Measurements from ENCODE around the gene ATP8A1.
A peak's percentile ranks its signal among the peaks of the same experiment; 100 is the strongest.

DNA sequence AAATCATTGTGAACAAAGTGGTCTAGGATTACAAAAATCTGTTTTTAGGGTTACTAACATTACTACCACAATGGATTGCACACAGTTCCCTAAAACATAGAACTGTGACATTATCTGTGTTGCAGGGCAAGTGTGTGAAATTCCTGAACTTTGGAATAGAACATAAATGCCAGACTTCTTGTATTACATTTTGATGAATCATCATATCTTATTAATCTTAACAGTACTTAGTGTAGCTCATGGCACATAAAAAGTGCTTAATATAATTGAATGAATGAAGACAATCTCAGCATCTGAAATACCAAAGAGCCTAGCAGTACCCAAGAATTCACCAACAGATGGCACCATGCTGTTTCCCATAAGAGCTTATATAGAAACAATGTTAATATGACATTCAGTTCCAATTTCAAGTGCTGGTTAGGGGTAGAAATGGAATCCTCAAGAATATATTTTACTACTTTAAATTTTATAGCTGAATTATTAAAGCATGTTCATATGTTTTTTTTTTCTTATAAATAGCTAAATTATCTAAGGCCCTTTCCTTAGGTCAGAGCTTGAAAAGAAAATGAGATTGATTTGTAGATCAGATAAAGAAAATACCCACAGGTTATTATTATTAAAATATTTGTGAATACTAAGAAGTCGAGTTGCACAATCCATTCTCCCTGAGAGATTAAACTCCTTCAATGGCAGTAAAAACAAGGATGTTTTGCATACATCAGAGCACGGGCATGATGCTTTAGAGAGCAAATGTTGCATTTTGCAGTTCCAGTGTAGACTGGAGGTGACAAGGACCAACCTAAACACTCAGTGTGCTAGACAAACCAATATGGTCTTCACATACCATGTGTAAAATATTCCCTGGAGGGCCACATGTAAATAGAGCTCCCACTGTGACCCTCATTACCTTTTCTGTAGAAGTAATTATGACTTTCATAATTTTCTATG lies 285.3 kb downstream of the ATP8A1 start:
- TF ChIP-seq CTCF (IDR thresholded peaks at IDR 0.05) = peak; percentile 51 to 65 (median 58)
- no peak for TF ChIP-seq POLR2A (IDR thresholded peaks at IDR 0.05)

Measured in adrenal gland (tissue), 5 donors.